GM19193 (cell line): ENCODE results near the gene IFITM1.

Source experiments
- POLR2A ChIP-seq: IDR thresholded peaks from 4 replicates; pipeline ENCODE4 v1.6.1; 2011; ENCODE audit not compliant: insufficient read depth, insufficient read length; ENCODE audit errors: extremely low read depth

The IFITM1 gene

GRCh38 chr11:313787-314553 is at the start of gene IFITM1:
TSS of gene IFITM1 (plus strand) at chr11:314040. CDS start at chr11:314171, 131 bp downstream.
- peak; percentile 97 for TF ChIP-seq POLR2A

DNA sequence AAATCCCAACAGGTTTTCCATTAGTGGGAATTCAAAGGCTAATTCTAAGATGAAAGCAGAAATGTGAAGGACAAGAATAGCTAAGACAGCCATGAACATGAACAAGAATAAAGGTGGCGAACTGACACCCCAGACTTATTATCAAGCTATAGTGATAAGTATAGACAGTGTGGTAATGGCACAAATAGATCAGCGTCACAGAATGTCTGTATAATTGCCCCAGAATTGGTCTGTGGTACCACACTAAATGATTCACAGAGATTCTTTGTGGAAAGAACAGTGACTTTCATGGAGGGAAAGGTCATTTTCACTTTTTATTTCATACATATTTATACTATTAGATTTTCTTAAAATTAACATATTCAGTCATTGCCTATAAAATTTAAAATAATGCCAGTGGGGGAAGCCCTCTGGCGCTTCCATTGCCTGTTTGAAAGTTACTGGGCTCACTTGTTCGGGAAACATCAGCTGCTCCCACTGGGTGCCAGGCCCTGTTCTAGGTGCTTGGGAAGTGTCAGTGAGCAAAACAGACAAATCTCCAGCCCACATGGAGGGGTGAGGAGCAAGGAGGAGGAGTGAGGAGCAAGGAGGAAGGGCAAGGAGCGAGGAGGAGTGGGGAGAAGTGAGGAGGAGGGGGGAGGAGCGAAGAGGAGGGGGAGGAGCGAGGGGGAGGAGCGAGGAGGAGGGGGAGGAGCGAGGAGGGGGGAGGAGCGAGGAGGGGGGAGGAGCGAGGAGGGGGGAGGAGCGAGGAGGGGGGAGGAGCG is 47.0 kb upstream of the IFITM1 start:
- TF ChIP-seq POLR2A: no peak

- peak; percentile 52 for TF ChIP-seq POLR2A
These were observed 46.3 kb upstream of the IFITM1 start for GRCh38 chr11:267491-267994.

GRCh38 chr11:268716-269145 is 45.1 kb upstream of the IFITM1 start:
- peak; percentile 48 for TF ChIP-seq POLR2A

DNA sequence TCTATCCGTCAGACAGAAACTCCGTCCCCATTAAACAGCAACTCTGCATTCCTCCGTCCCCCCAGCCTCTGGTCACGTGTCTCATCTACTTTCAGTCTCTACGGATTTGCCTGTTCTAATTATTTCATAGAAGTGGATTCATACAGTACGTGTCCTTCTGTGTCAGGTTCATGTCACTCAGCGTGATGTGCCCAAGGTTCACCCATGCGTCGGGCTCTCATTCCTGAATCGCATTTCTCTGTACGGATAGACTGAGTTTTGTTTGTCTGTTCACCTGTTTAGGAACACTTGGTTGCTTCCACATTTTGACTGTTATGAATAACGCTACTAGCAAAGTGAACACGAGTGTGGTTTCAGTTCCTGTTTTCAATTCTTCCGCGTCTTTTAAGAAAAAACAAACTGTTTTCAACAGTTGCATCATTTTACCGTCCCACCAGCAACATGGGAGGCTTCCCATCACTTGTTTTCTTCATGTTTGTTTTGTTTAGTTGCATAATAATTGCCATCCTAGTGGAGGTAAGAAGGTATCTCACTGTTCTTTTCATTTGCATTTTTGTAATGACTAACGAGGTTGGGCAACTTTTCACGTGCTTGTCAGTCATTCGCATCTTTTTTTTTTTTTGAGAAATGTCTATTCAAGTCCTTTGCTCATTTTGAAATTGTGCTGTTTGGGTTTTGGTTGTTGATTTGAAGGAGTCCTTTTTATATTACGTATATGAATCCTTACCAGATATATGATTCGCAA is 44.5 kb upstream of the IFITM1 start:
- peak; percentile 45 for TF ChIP-seq POLR2A

- no peak for TF ChIP-seq POLR2A
These were observed 43.2 kb upstream of the IFITM1 start for GRCh38 chr11:270451-271318.

- TF ChIP-seq POLR2A: no peak
These were observed 42.5 kb upstream of the IFITM1 start for GRCh38 chr11:271319-271715.

GRCh38 chr11:272195-272930 is 41.5 kb upstream of the IFITM1 start:
- no peak for TF ChIP-seq POLR2A

GRCh38 chr11:272931-273198 is 41.0 kb upstream of the IFITM1 start:
- no peak for TF ChIP-seq POLR2A

GRCh38 chr11:276219-276618 is 37.6 kb upstream of the IFITM1 start:
- TF ChIP-seq POLR2A: no peak

- TF ChIP-seq POLR2A: no peak
These were observed 35.6 kb upstream of the IFITM1 start, which contains the start of gene NLRP6 for GRCh38 chr11:278001-278951. TSS of gene NLRP6 (plus strand) at chr11:278407. CDS start at chr11:278570, 163 bp downstream.
